ENCODE data around the gene MAP2K3. TPM values are rescaled to one million over a fixed set of nuclear protein-coding genes. Genes with fewer than 3 reads are reported as not detected.

MAP2K3 gene
- total and polyA plus RNA-seq, 10 of the 15 experiments (the other 5 are each of a cell fraction or from before 2014, with no cell fraction given), result 0.71 to 39.4 (median 18.6) TPM

- CTCF ChIA-PET, result no interaction called here
- Histone ChIP-seq H3K9ac (ENCODE audit: control insufficient read depth, insufficient read depth, low read length) (no peak overlapping the region), H3K9me3 (replicated peaks; ENCODE audit: control insufficient read depth, insufficient read depth, low read length) (no peaks in the 10 kb centered on the region; the same call in 2 of the 3 replicates), H4K20me1 (ENCODE audit: control insufficient read depth, insufficient read depth) (peaks cover 4% of the 10 kb centered on the region; the same call in 1 of the 2 replicates), H2AFZ (ENCODE audit: control insufficient read depth, low read depth, low read length) (no peak overlapping the region), H3K27ac (ENCODE audit: control insufficient read depth, insufficient read depth) (no peak overlapping the region), H3K79me2 (ENCODE audit: control insufficient read depth, insufficient read depth, low read length) (peaks cover 20% of the 10 kb centered on the region), H3K4me3 (no peak overlapping the region), H3K4me1 (ENCODE audit: control insufficient read depth, insufficient read depth, low read length) (peaks cover 10% of the 10 kb centered on the region), H3K4me2 (ENCODE audit: control insufficient read depth, insufficient read depth) (no peak overlapping the region), H3K36me3 (ENCODE audit: control insufficient read depth in 2 of 2, insufficient read depth in 2 of 2, low read length in 1 of 2) (peaks cover 0 to 7% of the 10 kb centered on the region in 2 experiments; a peak in 2 of 4 replicates), H3K27me3 (replicated peaks in 1 of 2; ENCODE audit: control insufficient read depth in 2 of 2, insufficient read depth in 2 of 2, low read length in 1 of 2) (no peaks in the 10 kb centered on the region)
- no peak for FAIRE-seq
- RAD21 ChIA-PET (ENCODE audit: unreplicated experiment), result no interaction called here
- DNase-seq (ENCODE audit: low read depth, low spot score), result no peak
- WGBS (ENCODE audit: insufficient coverage, insufficient replicate concordance, low lambda C conversion rate, missing lambda C conversion rate), result 53% methylated on average over 20 of the region's 20 CpGs
- no peak for ATAC-seq
- no peak for TF ChIP-seq HDAC6 (IDR thresholded peaks at IDR 0.05; ENCODE audit: unreplicated experiment)
- TF ChIP-seq, protein P1, sequence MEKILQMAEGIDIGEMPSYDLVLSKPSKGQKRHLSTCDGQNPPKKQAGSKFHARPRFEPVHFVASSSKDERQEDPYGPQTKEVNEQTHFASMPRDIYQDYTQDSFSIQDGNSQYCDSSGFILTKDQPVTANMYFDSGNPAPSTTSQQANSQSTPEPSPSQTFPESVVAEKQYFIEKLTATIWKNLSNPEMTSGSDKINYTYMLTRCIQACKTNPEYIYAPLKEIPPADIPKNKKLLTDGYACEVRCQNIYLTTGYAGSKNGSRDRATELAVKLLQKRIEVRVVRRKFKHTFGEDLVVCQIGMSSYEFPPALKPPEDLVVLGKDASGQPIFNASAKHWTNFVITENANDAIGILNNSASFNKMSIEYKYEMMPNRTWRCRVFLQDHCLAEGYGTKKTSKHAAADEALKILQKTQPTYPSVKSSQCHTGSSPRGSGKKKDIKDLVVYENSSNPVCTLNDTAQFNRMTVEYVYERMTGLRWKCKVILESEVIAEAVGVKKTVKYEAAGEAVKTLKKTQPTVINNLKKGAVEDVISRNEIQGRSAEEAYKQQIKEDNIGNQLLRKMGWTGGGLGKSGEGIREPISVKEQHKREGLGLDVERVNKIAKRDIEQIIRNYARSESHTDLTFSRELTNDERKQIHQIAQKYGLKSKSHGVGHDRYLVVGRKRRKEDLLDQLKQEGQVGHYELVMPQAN (conservative IDR thresholded peaks at IDR 0.05), result no peak
- no peak for TF ChIP-seq WRNIP1 (IDR thresholded peaks at IDR 0.05; ENCODE audit: borderline replicate concordance, low read depth, low read length)
- no peak for TF ChIP-seq MEF2B (IDR thresholded peaks at IDR 0.05; ENCODE audit: partially characterized antibody, poor library complexity, severe bottlenecking)
- TF ChIP-seq BMI1 (IDR thresholded peaks at IDR 0.05; ENCODE audit: borderline replicate concordance), result no peak
- no peak for TF ChIP-seq SP1 (IDR thresholded peaks at IDR 0.05; ENCODE audit: low read depth, low read length)
- no peak for TF ChIP-seq GATAD2B (conservative IDR thresholded peaks at IDR 0.05; ENCODE audit: low read depth)
- no peak for TF ChIP-seq KDM1A (IDR thresholded peaks at IDR 0.05; ENCODE audit: borderline replicate concordance)
- no peak for TF ChIP-seq GABPA (IDR thresholded peaks at IDR 0.05; ENCODE audit: low read depth)
- no peak for TF ChIP-seq CREB1 (IDR thresholded peaks at IDR 0.05; ENCODE audit: low read depth)
- no peak for TF ChIP-seq IRF3 (IDR thresholded peaks at IDR 0.05)
- TF ChIP-seq PAX5 (IDR thresholded peaks at IDR 0.05; ENCODE audit: borderline replicate concordance, low read depth, low read length), result no peak
- TF ChIP-seq CREM (IDR thresholded peaks at IDR 0.05; ENCODE audit: low read depth), result no peak
- intact Hi-C loops (cut with micrococcal nuclease; ENCODE audit: unreplicated experiment) (no loop called here), in situ Hi-C loops (cut with MboI) (loop anchor here (10.0 kb wide), 2 partner anchors 882 to 1012 kb away; no protein-coding TSS in a partner anchor)
- SMC1A ChIA-PET (ENCODE audit: uncharacterized antibody, unreplicated experiment), result no interaction called here
- POLR2A ChIA-PET, result no interaction called here
- no TSS peak for BruUV-seq (replicated peaks)
Observed at GRCh38 chr17:21292867-21293830, 8.6 kb downstream of the MAP2K3 start.
